Measurements from ENCODE around the gene MED8. TPM values are rescaled to one million over a fixed set of nuclear protein-coding genes. Genes with fewer than 3 reads are reported as not detected.
"Not testable (repeated sequence)": the region's sequence is repeated elsewhere in the genome, so short reads cannot be mapped to it uniquely, and the experiment has no call there.

MED8 gene
- total and polyA plus RNA-seq, 4 experiments from 2014 or later, result 34.0 to 42.3 (median 35.8) TPM

DNA sequence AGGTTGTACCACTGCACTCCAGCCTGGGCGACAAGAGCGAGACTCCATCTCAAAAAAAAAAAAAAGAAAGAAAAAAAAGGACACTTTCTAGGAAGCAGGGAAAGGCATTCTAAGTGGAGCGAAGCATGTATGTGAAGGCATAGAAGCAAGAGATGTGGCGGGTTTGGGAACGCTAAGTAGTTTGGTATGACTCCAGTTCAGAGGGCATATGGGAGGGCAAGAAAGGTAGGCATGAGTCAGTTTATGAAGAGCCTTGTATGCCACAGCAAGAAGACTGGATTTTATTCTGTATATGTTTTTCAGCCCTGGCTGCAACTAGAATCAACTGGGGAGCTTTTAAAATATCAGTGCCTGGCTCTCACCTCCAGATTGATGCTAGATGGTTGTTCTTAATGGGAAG lies 17.4 kb downstream of the MED8 start:
- Histone ChIP-seq H3K4me3 (ENCODE audit: low read length in 2 of 2) (no peak overlapping the region), H3K9me3 (ENCODE audit: control insufficient read depth in 1 of 2, low read length in 2 of 2) (no peaks in the 10 kb centered on the region), H3K27me3 (ENCODE audit: insufficient read depth, low read length) (no peaks in the 10 kb centered on the region), H3K27ac (ENCODE audit: low read depth, low read length) (no peak overlapping the region), H3K4me1 (ENCODE audit: insufficient read depth, low read length) (peaks cover 7% of the 10 kb centered on the region), H3K36me3 (ENCODE audit: insufficient read depth, low read length) (no peaks in the 10 kb centered on the region)
- no peaks in the 10 kb centered on the region for H3K9me3 Mint-ChIP-seq
- intact Hi-C loops (cut with micrococcal nuclease), result no loop called here
- peaks cover 16 to 31% (median 22%) of the 10 kb centered on the region in 4 donors for H3K4me1 Mint-ChIP-seq
- H3K4me3 Mint-ChIP-seq, result no peak overlapping the region
- no peaks in the 10 kb centered on the region for H3K27me3 Mint-ChIP-seq
- H3K27ac Mint-ChIP-seq, result no peak overlapping the region
- DNase-seq, result no peak
- POLR2A ChIA-PET (ENCODE audit: partially characterized antibody), result interaction anchor here (0.6 to 0.9 kb wide), 2 partner anchors 23 to 42 kb away, joined by 3 read pairs; no protein-coding TSS in a partner anchor
- CTCF ChIA-PET (ENCODE audit: partially characterized antibody), result interaction anchor here (0.8 kb wide), 1 partner anchor 14 kb away, joined by 3 read pairs; the partner anchor contains the start of gene CDC20
- H3K36me3 Mint-ChIP-seq, result peaks cover 0 to 13% of the 10 kb centered on the region in 2 donors

DNA sequence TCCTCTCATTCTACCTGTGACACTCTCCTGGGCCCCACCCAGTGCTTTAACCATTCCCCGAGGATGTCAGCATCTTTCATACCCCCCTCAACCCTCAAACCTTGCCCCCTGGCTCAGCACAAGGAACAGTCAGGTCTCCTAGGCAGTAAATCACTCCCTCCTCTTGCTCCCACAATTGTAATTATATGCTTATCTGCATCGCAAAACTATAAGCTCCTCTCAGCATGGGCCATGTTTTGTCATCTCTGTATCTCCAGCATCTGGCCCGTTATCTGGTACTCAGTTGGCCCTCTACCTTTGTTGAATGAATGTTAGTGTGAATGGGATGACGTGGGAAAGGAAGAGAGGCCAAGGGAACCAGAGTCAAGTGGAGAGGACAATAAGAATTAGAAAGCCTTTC lies 19.0 kb downstream of the MED8 start:
- Mint-ChIP-seq H3K4me1 (peaks cover 19 to 45% (median 34%) of the 10 kb centered on the region in 4 donors), H3K9me3 (no peaks in the 10 kb centered on the region), H3K4me3 (peak overlapping the region in 3 of 8 donors; percentile 28 to 59 (median 55)), H3K27me3 (no peaks in the 10 kb centered on the region), H3K36me3 (peaks cover 0 to 20% of the 10 kb centered on the region in 2 donors), H3K27ac (peak overlapping the region in 5 of 7 donors; percentile 9 to 86 (median 69))
- Histone ChIP-seq H3K27me3 (ENCODE audit: insufficient read depth, low read length) (no peaks in the 10 kb centered on the region), H3K27ac (ENCODE audit: low read depth, low read length) (no peak overlapping the region), H3K4me1 (ENCODE audit: insufficient read depth, low read length) (peaks cover 23% of the 10 kb centered on the region), H3K4me3 (ENCODE audit: low read length in 2 of 2) (no peak overlapping the region), H3K9me3 (ENCODE audit: control insufficient read depth in 1 of 2, low read length in 2 of 2) (no peaks in the 10 kb centered on the region), H3K36me3 (ENCODE audit: insufficient read depth, low read length) (no peaks in the 10 kb centered on the region)
- intact Hi-C loops (cut with micrococcal nuclease), result no loop called here
- ChIA-PET POLR2A (ENCODE audit: partially characterized antibody) (interaction anchor here (1.2 to 2.4 kb wide), 2 partner anchors 12 to 20 kb away, joined by 3 to 10 read pairs; partner anchors contain the start of gene CDC20), CTCF (ENCODE audit: partially characterized antibody) (interaction anchor here (0.7 to 1.1 kb wide), 2 partner anchors 18 to 43 kb away, joined by 3 read pairs; no protein-coding TSS in a partner anchor)
- no peak for DNase-seq

DNA sequence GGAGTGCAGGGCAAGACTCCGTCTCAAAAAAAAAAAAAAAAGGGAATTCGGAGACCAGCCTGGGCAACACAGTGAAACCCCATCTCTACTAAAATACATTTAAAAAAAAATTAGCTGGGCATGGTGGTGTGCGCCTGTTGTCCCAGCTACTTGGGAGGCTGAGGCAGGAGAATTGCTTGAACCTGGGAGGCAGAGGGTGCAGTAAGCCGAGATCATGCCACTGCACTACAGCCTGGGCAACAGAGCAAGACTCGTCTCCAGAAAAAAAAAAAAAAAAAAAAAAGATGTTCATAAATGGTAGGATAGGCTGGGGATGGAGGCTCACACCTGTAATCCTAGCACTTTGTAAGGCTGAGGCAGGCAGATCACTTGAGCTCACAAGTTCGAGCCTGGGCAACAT lies 19.8 kb downstream of the MED8 start:
- H3K27ac ChIP-seq (ENCODE audit: low read depth, low read length); H3K4me3 ChIP-seq (ENCODE audit: low read length in 2 of 2); DNase-seq; H3K36me3 ChIP-seq (ENCODE audit: insufficient read depth, low read length); H3K27me3 ChIP-seq (ENCODE audit: insufficient read depth, low read length); H3K27me3 Mint-ChIP-seq; H3K9me3 ChIP-seq (ENCODE audit: control insufficient read depth in 1 of 2, low read length in 2 of 2); H3K9me3 Mint-ChIP-seq: not testable (repeated sequence)
- Mint-ChIP-seq H3K36me3 (peaks cover 0 to 26% of the 10 kb centered on the region in 2 donors), H3K4me3 (peak overlapping the region in 3 of 8 donors; percentile 15 to 31 (median 21)), H3K27ac (peak overlapping the region in 2 of 7 donors; percentile 18 to 25), H3K4me1 (peaks cover 25 to 51% (median 38%) of the 10 kb centered on the region in 4 donors)
- ChIA-PET POLR2A (ENCODE audit: partially characterized antibody) (interaction anchor here (1.2 to 2.4 kb wide), 2 partner anchors 11 to 20 kb away, joined by 3 to 10 read pairs; partner anchors contain the start of gene CDC20), CTCF (ENCODE audit: partially characterized antibody) (interaction anchor here (0.7 to 1.1 kb wide), 2 partner anchors 19 to 44 kb away, joined by 3 read pairs; no protein-coding TSS in a partner anchor)
- intact Hi-C loops (cut with micrococcal nuclease), result loop anchor here (5.0 kb wide), 1 partner anchor 83 kb away; the partner anchor contains the start of gene HYI
- peaks cover 24% of the 10 kb centered on the region for H3K4me1 ChIP-seq (ENCODE audit: insufficient read depth, low read length)

DNA sequence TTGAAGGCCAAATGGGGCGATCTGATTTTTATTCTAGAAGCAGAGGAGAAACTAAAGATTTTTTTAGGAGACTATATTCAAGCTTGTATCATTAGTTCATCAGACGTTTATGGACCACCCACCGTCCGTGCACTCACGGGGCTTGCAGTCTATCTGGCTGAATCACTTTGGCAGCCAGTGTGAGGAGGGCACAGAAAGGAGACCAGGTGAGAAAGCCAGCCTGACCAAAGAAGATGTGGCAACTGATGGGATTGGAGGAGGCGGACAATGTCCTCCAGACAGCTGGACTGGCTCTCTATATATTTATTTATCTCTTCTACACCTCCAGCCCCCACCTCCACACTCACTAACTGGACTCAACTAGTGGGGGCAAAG lies 21.0 kb downstream of the MED8 start:
- peak overlapping the region; percentile 73 to 93 (median 90) for H3K27ac Mint-ChIP-seq
- POLR2A ChIA-PET (ENCODE audit: partially characterized antibody), result interaction anchor here (0.9 to 3.4 kb wide), 11 partner anchors 9 to 1263 kb away, joined by 3 to 47 read pairs (median 10); partner anchors contain the start of genes CDC20, CFAP57, EBNA1BP2 and HYI
- peaks cover 9 to 37% of the 10 kb centered on the region in 2 donors for H3K36me3 Mint-ChIP-seq
- H3K27me3 ChIP-seq (ENCODE audit: insufficient read depth, low read length), result no peaks in the 10 kb centered on the region
- H3K9me3 Mint-ChIP-seq, result no peaks in the 10 kb centered on the region
- intact Hi-C loops (cut with micrococcal nuclease), result loop anchor here (1.0 to 5.0 kb wide), 6 partner anchors 10 to 196 kb away; partner anchors contain the start of genes CDC20, CFAP57, EBNA1BP2 and HYI
- no peaks in the 10 kb centered on the region for H3K9me3 ChIP-seq (ENCODE audit: control insufficient read depth in 1 of 2, low read length in 2 of 2)
- H3K4me3 ChIP-seq (ENCODE audit: low read length in 2 of 2), result peak overlapping the region; percentile 68 to 71
- DNase-seq, result no peak
- peak overlapping the region; percentile 87 to 94 (median 90) for H3K4me3 Mint-ChIP-seq
- H3K36me3 ChIP-seq (ENCODE audit: insufficient read depth, low read length), result peaks cover 18% of the 10 kb centered on the region
- peaks cover 24% of the 10 kb centered on the region for H3K4me1 ChIP-seq (ENCODE audit: insufficient read depth, low read length)
- peaks cover 25 to 51% (median 38%) of the 10 kb centered on the region in 4 donors for H3K4me1 Mint-ChIP-seq
- CTCF ChIA-PET (ENCODE audit: partially characterized antibody), result interaction anchor here (0.7 to 2.7 kb wide), 8 partner anchors 10 to 142 kb away, joined by 3 to 15 read pairs (median 4); partner anchors contain the start of gene CDC20
- no peaks in the 10 kb centered on the region for H3K27me3 Mint-ChIP-seq
- peak overlapping the region; percentile 81 for H3K27ac ChIP-seq (ENCODE audit: low read depth, low read length)

DNA sequence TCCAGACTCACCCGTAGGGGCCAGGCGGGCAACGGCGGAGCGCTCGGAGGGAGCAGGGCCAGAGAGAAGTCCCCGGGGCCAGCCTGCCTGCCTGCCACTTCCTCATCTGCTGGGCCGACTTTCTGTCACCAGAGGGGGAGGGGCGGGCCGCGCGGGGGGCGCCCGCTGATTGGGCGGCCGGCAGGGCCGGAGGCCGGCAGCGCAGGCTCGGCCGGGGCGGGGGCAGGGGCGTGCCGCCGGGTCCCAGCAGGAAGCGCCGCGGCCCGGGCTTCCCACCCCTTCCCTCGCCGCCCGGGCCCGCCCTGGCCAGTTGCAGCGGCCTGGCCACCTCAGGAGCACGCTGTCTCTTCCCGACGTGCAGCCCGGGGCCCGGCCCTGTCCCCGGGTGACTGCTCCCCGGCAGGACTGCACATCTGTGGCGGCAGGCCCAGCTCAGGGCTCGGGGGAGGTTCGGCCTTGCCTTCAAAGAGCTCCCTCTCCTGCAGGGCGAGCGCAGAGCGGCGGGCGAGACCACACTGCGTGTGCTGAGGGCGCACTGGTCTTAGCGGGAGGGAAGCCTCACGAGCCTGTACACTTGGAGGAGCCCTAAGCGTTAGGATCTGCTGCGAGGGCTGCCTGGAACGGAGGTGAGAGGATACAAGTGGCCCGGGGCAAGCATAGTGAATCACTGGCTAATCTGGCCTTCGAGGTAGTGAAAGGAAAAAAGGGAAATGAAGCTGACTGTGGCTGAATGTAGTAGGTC lies 21.5 kb downstream of the MED8 start, which contains the start of gene ELOVL1:
TSS of gene ELOVL1 (minus strand) at position 108 of the 742 bp plus-strand sequence. CDS start 2,402 bp downstream, outside the sequence.
- H3K4me3 ChIP-seq (ENCODE audit: low read length in 2 of 2), result peak within 1 kb of the TSS; percentile 68 to 76
- H3K27me3 ChIP-seq (ENCODE audit: insufficient read depth, low read length), result no peaks in the 10 kb centered on the region
- H3K4me1 ChIP-seq (ENCODE audit: insufficient read depth, low read length), result peaks cover 24% of the 10 kb centered on the region
- intact Hi-C loops (cut with micrococcal nuclease), result loop anchor here (1.0 to 5.0 kb wide), 6 partner anchors 10 to 196 kb away; partner anchors contain the start of genes CDC20, CFAP57, EBNA1BP2 and HYI
- Mint-ChIP-seq H3K36me3 (peaks cover 11 to 40% of the 10 kb centered on the region in 2 donors), H3K4me3 (peak within 1 kb of the TSS; percentile 87 to 94 (median 90)), H3K4me1 (peaks cover 25 to 51% (median 38%) of the 10 kb centered on the region in 4 donors), H3K9me3 (no peaks in the 10 kb centered on the region), H3K27me3 (no peaks in the 10 kb centered on the region), H3K27ac (peak within 1 kb of the TSS; percentile 87 to 96 (median 93))
- H3K27ac ChIP-seq (ENCODE audit: low read depth, low read length), result peak within 1 kb of the TSS; percentile 81
- POLR2A ChIA-PET (ENCODE audit: partially characterized antibody), result interaction anchor here (0.9 to 3.4 kb wide), 12 partner anchors 10 to 1264 kb away, joined by 3 to 47 read pairs (median 10); partner anchors contain the start of genes CDC20, CFAP57, EBNA1BP2 and HYI
- CTCF ChIA-PET (ENCODE audit: partially characterized antibody), result interaction anchor here (0.7 to 2.7 kb wide), 8 partner anchors 10 to 141 kb away, joined by 3 to 15 read pairs (median 4); partner anchors contain the start of gene CDC20
- H3K9me3 ChIP-seq (ENCODE audit: control insufficient read depth in 1 of 2, low read length in 2 of 2), result no peaks in the 10 kb centered on the region
- peaks cover 24% of the 10 kb centered on the region for H3K36me3 ChIP-seq (ENCODE audit: insufficient read depth, low read length)
- peak; percentile 70 to 82 (median 74) for DNase-seq

DNA sequence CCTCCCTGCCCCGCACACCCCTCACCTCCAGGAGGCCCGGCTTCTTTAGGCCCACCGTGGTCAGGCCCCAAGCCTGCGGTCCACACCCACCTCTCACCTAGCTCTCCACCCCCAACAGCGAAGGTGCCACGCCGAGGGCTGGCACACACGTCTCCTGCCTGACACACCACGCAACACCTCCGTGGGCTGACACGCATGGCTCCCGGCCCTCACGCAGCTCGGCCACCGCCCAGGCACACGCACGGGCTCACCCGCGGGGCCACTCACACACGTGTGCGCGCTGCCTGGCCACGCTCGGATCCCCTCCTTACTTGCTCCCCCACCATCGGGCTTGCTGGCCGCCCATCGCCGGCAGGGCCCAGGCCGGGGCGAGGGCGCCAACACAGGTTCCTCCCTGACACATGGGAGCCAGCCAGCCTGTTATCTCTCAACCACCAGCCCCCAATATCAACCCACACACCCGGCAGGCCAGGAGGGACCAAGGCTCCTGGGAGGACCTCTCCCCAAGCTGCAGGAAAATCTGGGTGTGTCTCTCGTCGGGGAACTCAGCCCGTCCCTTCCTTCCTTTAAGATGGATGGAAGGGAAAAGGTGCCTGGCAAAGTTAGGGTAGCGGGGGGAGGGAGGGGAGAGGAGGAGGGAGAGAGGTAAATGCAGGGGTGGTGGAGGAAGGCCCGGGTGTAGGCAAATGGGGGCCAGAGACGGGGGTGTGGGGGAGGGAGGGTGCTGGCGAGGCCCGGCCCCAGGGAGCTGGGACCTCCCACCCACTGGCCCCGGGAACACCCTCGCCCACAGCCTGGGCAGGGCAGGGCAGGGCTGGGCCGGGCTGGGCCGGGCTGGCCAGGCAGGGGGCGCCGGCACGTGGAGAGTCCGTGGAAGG lies 22.3 kb downstream of the MED8 start:
- Mint-ChIP-seq H3K4me1 (peaks cover 25 to 51% (median 39%) of the 10 kb centered on the region in 4 donors), H3K27ac (peak overlapping the region; percentile 77 to 96 (median 91)), H3K4me3 (peak overlapping the region; percentile 82 to 94 (median 88)), H3K9me3 (no peaks in the 10 kb centered on the region), H3K27me3 (no peaks in the 10 kb centered on the region), H3K36me3 (peaks cover 14 to 46% of the 10 kb centered on the region in 2 donors)
- ChIA-PET CTCF (ENCODE audit: partially characterized antibody) (interaction anchor here (1.0 to 2.7 kb wide), 4 partner anchors 9 to 23 kb away, joined by 3 to 15 read pairs (median 6); partner anchors contain the start of gene CDC20), POLR2A (ENCODE audit: partially characterized antibody) (interaction anchor here (0.6 to 3.4 kb wide), 13 partner anchors 9 to 607 kb away, joined by 3 to 47 read pairs (median 9); partner anchors contain the start of genes CDC20, CFAP57, EBNA1BP2 and HYI)
- peaks cover 24% of the 10 kb centered on the region for H3K4me1 ChIP-seq (ENCODE audit: insufficient read depth, low read length)
- H3K9me3 ChIP-seq (ENCODE audit: control insufficient read depth in 1 of 2, low read length in 2 of 2), result no peaks in the 10 kb centered on the region
- peak overlapping the region; percentile 81 for H3K27ac ChIP-seq (ENCODE audit: low read depth, low read length)
- H3K27me3 ChIP-seq (ENCODE audit: insufficient read depth, low read length), result no peaks in the 10 kb centered on the region
- intact Hi-C loops (cut with micrococcal nuclease), result loop anchor here (5.0 kb wide), 1 partner anchor 85 kb away; the partner anchor contains the start of gene HYI
- peak overlapping the region; percentile 55 to 76 for H3K4me3 ChIP-seq (ENCODE audit: low read length in 2 of 2)
- peak; percentile 32 to 59 (median 32) for DNase-seq
- H3K36me3 ChIP-seq (ENCODE audit: insufficient read depth, low read length), result peaks cover 27% of the 10 kb centered on the region

Measured in CD4-positive, alpha-beta memory T cell (primary cell).